GM13977 (cell line): ENCODE results near the gene NABP1.

ENCODE experiments used
- DNase-seq: peaks from one replicate; pipeline ENCODE4 v3.0.0; 2012; ENCODE audit warnings: low spot score
- CTCF ChIP-seq: IDR thresholded peaks from 2 replicates; pipeline ENCODE4 v1.5.1; 2012; ENCODE audit warnings: mild to moderate bottlenecking, control low read depth; ENCODE audit not compliant: insufficient read depth; ENCODE audit errors: extremely low read depth, missing control alignments
- in situ Hi-C: fragments of 300-500 bp; cut with MboI; formaldehyde crosslinking; loops from one replicate; pipeline ENCODE4 v1.12.0; 2022; ENCODE audit warnings: low sequenced_read_pairs, low pct_unique_long_range_greater_than_20kb, mixed read lengths, inconsistent platforms; ENCODE audit not compliant: unreplicated experiment

The NABP1 gene

GRCh38 chr2:191728750-191729624 is 51.1 kb downstream of the NABP1 start:
- TF ChIP-seq CTCF: no peak
- in situ Hi-C loops: no loop called here
- no peak for DNase-seq

GRCh38 chr2:191730263-191730662 is 52.3 kb downstream of the NABP1 start:
- in situ Hi-C loops: no loop called here
- TF ChIP-seq CTCF: no peak

More at GRCh38 chr2:191730263-191730662, 52.3 kb downstream of the NABP1 start:
- DNase-seq: no peak
